Left ventricle myocardium inferior (tissue), 1 donor: ENCODE measurements around the gene ATF3. TPM values are rescaled to one million over a fixed set of nuclear protein-coding genes. Genes with fewer than 3 reads are reported as not detected.

Source experiments
- DNase-seq: peaks from one replicate; pipeline ENCODE4 v3.0.0-alpha.2; 2020
- H3K27ac ChIP-seq: fragments of 200-600 bp; replicated peaks from 2 replicates; pipeline ENCODE4 v1.8.0; 2021
- H3K27me3 ChIP-seq: fragments of 200-600 bp; 2 replicates; pipeline ENCODE4 v1.8.0; 2021; ENCODE audit warnings: low read depth
- H3K36me3 ChIP-seq: fragments of 200-600 bp; 2 replicates; pipeline ENCODE4 v1.8.0; 2021
- H3K4me1 ChIP-seq: fragments of 200-600 bp; 2 replicates; pipeline ENCODE4 v1.8.0; 2021
- H3K4me3 ChIP-seq: fragments of 200-600 bp; 2 replicates; pipeline ENCODE4 v1.8.0; 2021; ENCODE audit warnings: mild to moderate bottlenecking, moderate library complexity
- H3K9me3 ChIP-seq: fragments of 200-600 bp; replicated peaks from 2 replicates; pipeline ENCODE4 v1.8.0; 2021
- CTCF ChIP-seq: fragments of 200-600 bp; IDR thresholded peaks from 2 replicates; pipeline ENCODE4 v1.8.0; 2021; ENCODE audit warnings: antibody characterized with exemption, mild to moderate bottlenecking, borderline replicate concordance
- intact Hi-C: fragments of 100-400 bp; cut with micrococcal nuclease; formaldehyde crosslinking; loops from one replicate; pipeline ENCODE4 v1.11.0; 2022
- total RNA-seq: library from RNA; stranded (reverse); fragmentation: NEBNext Ultra II Directional; extraction: Animal tissue kit (Norgen Biotek cat#: 25700); gene quantifications from one replicate; pipeline ENCODE4 v1.2.1, GENCODE V29; 2021
- donor health status: DM: no; HTN: yes; CAD: no; lungs with severe emphysema.

Gene ATF3
- total RNA-seq, 1 donor from 2014 or later, result 20.0 TPM

- Histone ChIP-seq H3K27me3 (no peaks in the 10 kb centered on the region), H3K9me3 (no peaks in the 10 kb centered on the region), H3K36me3 (peaks cover 52% of the 10 kb centered on the region), H3K4me1 (peaks cover 33% of the 10 kb centered on the region), H3K4me3 (no peak overlapping the region), H3K27ac (no peak overlapping the region)
- DNase-seq, result no peak
- intact Hi-C loops, result loop anchor here (10.0 kb wide), 1 partner anchor 130 kb away; no protein-coding TSS in a partner anchor
- TF ChIP-seq CTCF, result no peak
Observed at GRCh38 chr1:212615201-212615470, 6.6 kb downstream of the ATF3 start.

GRCh38 chr1:212618466-212619210 lies 10.1 kb downstream of the ATF3 start:
- no peaks in the 10 kb centered on the region for H3K27me3 ChIP-seq
- H3K27ac ChIP-seq, result no peak overlapping the region
- intact Hi-C loops, result loop anchor here (10.0 kb wide), 1 partner anchor 134 kb away; no protein-coding TSS in a partner anchor
- H3K4me3 ChIP-seq, result no peak overlapping the region
- peaks cover 7% of the 10 kb centered on the region for H3K4me1 ChIP-seq
- no peaks in the 10 kb centered on the region for H3K9me3 ChIP-seq
- TF ChIP-seq CTCF, result no peak
- no peak for DNase-seq
- H3K36me3 ChIP-seq, result peaks cover 65% of the 10 kb centered on the region

- H3K4me3 ChIP-seq, result no peak overlapping the region
- H3K27ac ChIP-seq, result no peak overlapping the region
- H3K27me3 ChIP-seq, result no peaks in the 10 kb centered on the region
- intact Hi-C loops, result no loop called here
- no peaks in the 10 kb centered on the region for H3K4me1 ChIP-seq
- peaks cover 61% of the 10 kb centered on the region for H3K36me3 ChIP-seq
- no peak for DNase-seq
- H3K9me3 ChIP-seq, result no peaks in the 10 kb centered on the region
- no peak for TF ChIP-seq CTCF
Observed at GRCh38 chr1:212620293-212620692, 11.7 kb downstream of the ATF3 start.

GRCh38 chr1:212621043-212621948 lies 12.7 kb downstream of the ATF3 start:
- Histone ChIP-seq H3K4me1 (no peaks in the 10 kb centered on the region), H3K9me3 (no peaks in the 10 kb centered on the region), H3K27ac (no peak overlapping the region), H3K27me3 (no peaks in the 10 kb centered on the region), H3K36me3 (peaks cover 51% of the 10 kb centered on the region), H3K4me3 (no peak overlapping the region)
- TF ChIP-seq CTCF, result no peak
- no peak for DNase-seq
- intact Hi-C loops, result no loop called here

GRCh38 chr1:212621949-212622305 lies 13.4 kb downstream of the ATF3 start:
- intact Hi-C loops, result no loop called here
- no peak overlapping the region for H3K27ac ChIP-seq
- TF ChIP-seq CTCF, result no peak

More at GRCh38 chr1:212621949-212622305, 13.4 kb downstream of the ATF3 start:
- Histone ChIP-seq H3K36me3 (peaks cover 45% of the 10 kb centered on the region), H3K9me3 (no peaks in the 10 kb centered on the region), H3K4me1 (no peaks in the 10 kb centered on the region), H3K27me3 (no peaks in the 10 kb centered on the region), H3K4me3 (no peak overlapping the region)
- no peak for DNase-seq
